Epidermal melanocyte (primary cell): ENCODE measurements around the gene ERVFRD-1.

Experiments
- DNase-seq: peaks from one replicate; pipeline ENCODE4 v3.0.0; 2011; ENCODE audit warnings: low spot score; ENCODE audit not compliant: insufficient read length

The ERVFRD-1 gene

DNA sequence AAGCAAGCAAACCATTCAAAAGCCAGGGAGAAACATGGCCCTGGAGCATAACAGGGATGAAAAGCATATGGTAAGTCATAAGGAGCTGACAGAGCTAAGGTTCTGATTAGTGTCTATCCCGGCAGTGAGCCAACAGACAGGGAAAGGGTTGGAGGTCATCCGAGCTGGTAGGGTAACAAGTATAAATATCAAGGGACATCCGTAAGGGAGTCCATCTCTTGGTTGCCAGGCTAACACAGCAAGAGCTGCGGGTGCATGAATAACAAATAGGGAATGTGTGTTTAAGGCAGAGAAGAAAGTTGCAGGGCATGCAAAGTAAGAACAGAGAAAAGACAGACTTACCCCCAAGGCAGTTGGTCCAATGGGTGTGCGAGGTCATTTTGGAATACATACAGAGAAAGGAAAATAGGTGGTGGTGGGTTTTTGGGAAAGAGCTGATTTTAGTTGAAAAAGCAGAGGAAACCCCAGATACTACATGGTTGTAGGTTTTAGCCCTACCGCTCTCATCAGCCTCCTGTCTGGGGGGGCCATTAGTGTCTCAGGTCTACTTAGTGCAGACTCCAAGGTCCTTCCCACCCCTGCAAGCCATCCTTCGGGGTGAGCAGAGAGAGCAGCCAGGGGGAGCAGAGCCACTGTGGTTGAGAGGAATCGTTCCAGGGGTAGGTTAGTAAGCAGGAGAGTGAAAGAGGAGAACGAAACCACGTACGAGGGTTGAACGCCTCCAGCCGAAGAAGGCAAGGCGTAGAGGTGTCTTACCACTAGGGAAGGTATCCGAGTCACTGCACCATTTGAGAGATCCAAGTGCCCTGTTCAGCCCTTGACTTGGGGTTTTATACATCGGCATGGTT, at the start of gene ERVFRD-1:
Gene ERVFRD-1, minus strand, starts transcription at position 805 of the 848 bp plus-strand sequence. CDS start 6,415 bp downstream, outside the sequence.
- DNase-seq = no peak

GRCh38 chr6:11160199-11160598, 48.7 kb upstream of the ERVFRD-1 start:
- DNase-seq = no peak

DNA sequence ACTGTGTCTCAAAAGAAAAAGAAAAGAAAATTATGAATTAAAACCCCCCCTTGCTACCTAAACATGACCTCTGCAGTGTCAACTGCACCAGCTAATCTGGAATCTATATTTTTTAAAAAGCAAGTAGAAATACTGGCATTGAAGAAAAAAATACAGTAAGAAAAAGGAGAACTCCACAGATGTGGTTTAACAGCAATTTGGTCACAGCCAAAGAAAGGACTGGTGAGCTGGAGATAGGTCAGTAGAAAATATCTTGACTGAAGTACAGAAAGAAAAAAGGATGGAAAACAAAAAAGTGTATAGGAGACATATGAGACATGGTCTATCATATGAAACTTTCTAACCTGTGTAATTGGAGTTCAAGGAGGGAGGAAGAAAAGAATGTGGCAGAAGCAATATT, 44.1 kb upstream of the ERVFRD-1 start:
- DNase-seq = no peak

DNA sequence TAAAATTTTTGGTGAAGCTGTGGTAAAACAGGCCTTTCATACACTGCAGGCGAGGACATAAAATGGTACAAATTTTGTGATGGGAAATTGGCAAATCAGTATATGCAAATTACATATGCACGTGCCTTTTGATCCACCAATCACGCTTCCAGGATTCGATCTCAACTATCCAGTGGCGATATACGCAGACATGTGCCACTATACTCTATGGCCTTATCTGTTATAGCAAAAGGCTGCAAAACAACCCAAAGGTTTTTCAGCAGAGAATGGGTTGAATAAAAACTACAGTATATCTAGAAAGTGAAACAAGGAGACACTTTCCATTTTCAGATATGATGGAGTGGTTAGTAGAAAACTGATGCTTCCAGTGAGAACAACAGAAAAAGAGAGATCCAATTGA, 41.9 kb upstream of the ERVFRD-1 start:
- DNase-seq = no peak

DNA sequence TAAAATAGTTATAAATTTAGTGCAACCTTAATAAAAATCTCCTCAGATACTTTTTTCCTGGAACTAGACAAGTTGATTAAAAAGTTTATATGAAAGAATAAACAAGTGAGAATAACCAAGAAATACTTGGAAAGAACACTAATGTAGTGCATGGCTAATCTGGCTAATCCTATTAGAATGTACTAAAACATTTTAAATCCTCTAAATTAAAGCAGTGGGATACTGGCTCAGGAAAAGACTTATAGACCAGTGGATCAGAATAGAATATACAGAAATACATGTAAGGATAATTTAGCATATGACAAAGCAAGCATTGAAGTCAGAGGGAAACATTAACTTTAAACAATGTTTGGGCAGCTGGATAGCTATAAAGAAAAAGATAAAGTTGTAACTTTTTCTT, 41.1 kb upstream of the ERVFRD-1 start:
- DNase-seq = no peak

DNA sequence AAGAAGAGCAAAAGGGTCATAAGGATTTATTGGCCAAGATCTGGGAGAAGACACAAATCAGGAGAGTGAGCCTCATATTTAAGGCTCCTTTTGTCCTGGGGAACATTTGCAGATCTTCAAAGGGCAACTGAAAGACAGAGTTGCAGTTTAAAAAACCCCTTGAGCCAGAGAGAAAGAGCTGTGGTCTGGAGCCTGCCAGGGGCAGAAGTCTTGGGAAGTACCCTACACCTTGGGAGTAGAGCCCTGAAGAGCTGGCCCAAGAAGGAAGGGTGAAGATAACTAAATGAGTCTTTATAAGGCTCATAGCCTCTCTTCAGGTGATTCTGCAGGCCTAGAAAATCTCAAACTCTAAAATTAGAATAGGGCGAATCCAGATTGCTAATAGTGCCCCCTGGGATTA, 40.0 kb upstream of the ERVFRD-1 start:
- DNase-seq = no peak

DNA sequence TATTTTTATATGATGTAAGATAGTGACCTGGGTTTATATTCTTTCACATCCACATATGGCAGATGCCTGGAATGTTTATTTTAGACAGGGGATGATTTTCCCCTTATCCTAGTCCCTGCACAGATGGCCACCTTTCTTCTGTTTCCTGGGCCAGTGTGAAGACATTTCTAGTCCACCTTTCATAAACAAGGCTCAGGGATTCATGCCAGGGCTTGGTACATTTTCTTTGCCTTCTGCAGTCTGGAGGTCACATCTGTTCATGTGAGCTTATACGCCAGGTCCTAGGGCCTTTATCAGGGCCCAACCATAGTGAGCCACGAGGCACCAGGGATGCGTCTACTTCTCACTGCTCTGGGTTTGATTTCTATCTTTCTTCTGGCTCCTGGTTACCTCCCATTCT, 38.0 kb upstream of the ERVFRD-1 start:
- no peak for DNase-seq

- no peak for DNase-seq
These were observed 34.7 kb upstream of the ERVFRD-1 start for GRCh38 chr6:11146117-11146826.

DNA sequence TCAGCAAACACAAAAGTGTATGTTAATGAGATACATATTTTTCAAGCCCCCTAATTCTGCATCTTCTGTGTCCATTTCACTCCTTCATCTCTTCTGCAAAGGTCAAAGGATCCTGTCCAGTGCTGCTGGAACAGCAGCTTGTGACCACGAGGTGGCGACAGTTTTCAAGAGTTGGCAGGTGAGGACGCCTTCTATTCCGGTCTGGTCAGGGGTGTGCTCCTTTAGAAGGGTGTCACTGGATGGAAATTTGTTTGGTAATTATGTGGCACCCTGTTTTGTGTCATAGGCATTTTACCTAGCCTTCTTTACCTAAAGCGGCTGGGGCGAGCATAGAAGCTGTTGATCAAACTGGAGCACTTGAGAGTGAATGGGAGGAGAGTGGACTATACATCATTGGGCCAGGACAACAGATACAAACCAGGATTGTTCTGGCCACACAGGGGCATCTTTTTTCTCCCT, 32.9 kb upstream of the ERVFRD-1 start:
- DNase-seq = peak; percentile 54

DNA sequence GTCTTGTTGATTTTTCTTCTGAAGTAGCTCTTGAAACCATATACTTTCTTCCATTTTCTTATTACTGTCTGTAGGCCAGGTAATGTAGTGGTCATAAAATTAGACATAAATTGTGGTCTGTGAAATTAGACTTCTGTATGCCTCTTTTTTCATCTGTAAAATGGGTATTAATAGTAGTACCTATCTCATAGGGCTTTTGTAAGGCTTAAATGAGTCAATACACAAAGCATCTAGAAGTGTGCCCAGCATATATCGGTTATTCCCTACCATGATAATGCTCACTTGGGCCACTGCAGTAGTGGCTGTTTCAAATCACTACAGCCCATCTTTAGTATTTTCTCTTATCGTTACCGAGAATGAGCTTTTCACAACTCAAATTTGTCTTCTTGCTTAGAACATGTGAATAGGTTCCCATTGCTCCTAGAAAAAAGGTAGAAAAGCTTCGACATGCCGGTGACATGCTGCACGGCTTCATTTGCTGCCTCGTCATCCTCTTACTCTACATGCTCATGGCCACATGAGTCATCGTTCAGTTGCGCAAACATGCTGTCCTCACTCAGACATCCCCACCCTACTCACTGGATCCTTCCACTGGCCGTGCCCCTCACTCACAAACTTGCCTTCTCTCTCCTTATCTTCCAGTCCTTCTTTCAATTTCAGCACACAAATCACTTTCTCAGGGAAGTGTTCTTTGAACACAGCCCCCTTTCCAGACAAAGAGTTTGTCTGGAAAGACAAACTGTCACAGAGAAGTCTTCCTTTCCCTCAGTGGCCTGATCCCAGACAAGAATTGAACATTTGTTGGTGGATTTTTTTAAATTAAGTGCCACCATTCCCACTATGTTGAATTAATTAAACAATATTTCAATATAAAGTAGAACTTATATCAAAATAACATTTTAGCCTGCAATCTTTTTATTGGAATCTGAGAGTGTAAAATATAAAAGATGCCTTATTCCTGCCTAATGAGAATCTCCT, 32.2 kb upstream of the ERVFRD-1 start:
- DNase-seq = peak; percentile 57

DNA sequence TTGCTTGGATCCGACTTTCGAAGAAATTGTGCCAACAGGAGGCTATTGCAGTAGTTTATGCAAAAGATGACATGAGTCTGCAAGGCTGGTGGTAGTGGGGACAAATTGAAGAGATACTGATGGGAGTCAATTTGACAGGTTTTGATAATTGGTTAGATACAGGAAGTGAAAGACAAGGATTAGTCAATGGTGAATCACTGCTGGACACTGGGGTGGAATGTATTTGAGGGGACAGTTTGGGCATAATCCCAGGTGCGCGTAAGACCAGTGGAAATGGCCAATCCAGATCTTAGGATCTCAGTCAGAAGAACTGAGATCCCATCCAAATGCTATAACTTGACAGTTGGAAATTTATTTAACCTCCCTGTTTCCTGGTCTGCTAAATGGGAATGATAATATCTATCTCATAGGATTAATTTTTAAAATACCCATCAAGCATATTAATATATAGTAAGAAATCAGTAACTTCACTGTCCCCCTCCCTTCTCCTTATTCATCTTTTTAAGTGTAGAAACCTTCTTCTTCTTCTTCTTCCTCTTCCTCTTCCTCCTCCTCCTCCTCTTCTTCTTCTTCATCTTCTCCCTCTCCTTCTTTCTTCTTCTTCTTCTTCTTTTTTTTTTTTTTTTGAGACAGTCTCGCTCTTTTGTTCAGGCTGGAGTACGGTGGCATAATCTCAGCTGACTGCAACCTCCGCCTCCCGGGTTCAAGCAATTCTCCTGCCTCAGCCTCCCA, 30.9 kb upstream of the ERVFRD-1 start:
- DNase-seq = no peak

GRCh38 chr6:11141295-11141694, 29.8 kb upstream of the ERVFRD-1 start:
- no peak for DNase-seq

- no peak for DNase-seq
These were observed 28.5 kb upstream of the ERVFRD-1 start for GRCh38 chr6:11140056-11140455.

DNA sequence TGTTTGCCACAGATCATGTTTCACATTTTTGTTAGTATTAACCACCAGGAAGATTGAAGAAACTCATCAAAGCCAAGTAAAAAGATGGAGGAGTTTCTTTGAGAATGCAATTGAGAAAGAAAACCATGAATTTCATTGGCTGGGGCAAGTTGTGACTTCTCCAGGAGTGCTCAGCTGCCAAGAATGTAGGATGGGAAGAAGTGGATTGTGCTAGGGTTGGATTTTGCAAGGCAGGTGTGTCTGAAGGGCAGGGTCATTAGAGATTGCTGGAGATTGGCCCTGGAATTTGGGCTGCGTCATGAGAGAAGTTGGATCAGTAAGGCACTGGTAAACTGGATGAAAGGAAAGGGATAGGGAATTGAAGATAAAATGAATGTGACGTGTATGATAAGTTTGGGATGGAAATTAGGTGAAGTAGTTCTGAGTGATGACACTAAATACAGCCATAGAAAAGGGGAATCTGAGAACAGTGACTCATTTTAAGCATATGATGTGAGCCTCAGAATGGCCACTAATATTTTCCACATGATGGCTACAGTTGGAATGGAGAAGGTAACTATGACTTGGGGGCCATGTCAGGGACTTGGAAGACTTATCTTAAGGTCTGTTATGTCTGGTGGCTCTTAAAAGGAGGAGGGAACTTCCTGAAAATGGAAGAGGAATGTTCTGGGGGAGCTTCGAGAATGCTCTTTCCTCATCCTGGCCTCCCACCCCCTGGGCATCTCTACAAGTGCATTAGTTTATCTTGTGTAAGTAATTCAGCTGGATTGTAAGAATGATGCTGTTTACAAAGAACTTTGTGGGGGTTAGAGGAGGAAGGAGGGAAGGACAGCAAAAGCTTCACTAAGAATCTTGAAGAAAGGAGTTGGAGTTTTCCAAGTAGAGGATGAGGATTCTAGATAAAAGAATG, 27.8 kb upstream of the ERVFRD-1 start:
- no peak for DNase-seq

DNA sequence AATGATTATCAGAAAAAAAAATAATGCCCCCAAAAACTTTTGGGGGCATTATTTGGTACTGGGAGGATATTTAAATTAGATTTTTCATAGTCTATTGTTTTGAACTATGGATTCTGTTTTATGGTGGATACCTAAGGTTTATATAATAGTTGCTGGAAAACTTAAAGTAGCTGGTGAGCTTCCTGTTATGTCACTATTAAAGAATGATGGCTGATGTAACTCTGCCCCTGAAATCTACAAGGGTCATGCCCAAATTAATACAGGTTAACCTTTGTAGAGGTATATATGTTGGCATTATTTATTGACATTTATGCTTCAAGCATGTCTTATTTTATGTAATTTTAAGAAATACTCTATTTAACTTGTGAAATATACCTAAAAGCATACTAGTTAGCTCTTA, 25.3 kb upstream of the ERVFRD-1 start:
- no peak for DNase-seq

- DNase-seq = no peak
These were observed 21.8 kb upstream of the ERVFRD-1 start for GRCh38 chr6:11133281-11133680.

GRCh38 chr6:11132194-11132888, 20.8 kb upstream of the ERVFRD-1 start:
- no peak for DNase-seq

DNA sequence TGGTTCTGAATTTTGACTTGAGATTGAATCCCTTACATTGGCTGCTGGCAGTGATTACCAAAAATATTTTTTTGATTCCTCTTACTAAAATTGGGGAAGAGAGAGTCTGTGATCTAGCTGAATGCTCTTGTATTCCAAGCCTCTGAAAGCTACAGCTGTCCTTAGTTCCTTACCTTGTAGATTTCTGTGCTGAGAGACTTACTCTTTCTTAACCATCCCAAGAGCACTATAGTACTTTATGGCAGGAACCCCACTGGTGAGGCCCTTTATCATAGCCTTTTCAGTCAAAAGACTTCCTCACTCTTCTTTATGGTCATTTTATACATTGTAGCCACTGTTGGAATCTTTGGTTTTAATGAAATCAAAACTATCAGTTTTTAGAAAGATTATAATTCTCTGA, 19.1 kb upstream of the ERVFRD-1 start:
- no peak for DNase-seq

DNA sequence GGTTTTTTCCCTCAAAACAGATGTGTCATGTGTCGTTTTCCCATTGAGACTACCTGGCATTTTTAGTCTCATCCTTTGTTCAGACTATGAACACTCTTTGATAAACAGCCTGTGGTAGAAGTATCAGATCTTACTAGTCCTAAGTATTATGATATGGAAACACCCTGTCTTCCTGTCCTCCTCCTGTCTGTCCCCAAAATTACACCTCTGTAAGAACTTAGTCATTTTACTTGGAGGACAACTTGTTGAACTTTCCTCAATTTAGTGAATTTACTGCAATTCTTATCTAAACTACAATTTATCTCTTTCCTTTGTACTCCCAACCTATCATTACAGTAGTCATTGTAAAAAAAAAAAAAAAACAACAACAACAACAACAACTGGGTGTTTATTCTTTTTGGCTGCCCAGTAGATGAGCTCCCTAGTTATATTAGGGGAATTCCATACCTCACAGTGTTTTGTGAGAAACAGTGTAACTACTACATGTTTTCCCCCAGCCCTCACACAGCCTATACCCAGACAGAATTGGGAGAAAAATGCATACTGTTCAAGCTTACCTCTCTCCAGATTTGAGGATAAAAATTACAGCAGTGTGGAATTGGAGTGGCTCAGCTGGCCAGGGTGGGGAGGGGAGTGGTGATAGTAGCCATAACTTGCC, 18.5 kb upstream of the ERVFRD-1 start:
- no peak for DNase-seq
